Testis (tissue), 2 donors: ENCODE results near the gene UBE2O.

Source experiments
- CTCF ChIP-seq, 3 experiments: fragments of 450-650 bp in 2 of 3; fragments of 200-600 bp in 1 of 3; sonication (generic) in 1 of 3; IDR thresholded peaks; one replicate each; pipeline ENCODE4 v1.5.1; 2016 to 2019; ENCODE audit warnings: antibody characterized with exemption in 3 of 3, mild to moderate bottlenecking in 2 of 3, moderate library complexity in 1 of 3
- POLR2A ChIP-seq: fragments of 450-650 bp; IDR thresholded peaks from one replicate; pipeline ENCODE4 v1.6.1; 2017; ENCODE audit warnings: antibody characterized with exemption, mild to moderate bottlenecking, moderate library complexity

GRCh38 chr17:76434870-76435269 is 18.1 kb downstream of the UBE2O start:
- TF ChIP-seq CTCF (IDR thresholded peaks at IDR 0.05) (no peak), POLR2A (no peak)
